ENCODE results near the gene KLHL35.

DNA sequence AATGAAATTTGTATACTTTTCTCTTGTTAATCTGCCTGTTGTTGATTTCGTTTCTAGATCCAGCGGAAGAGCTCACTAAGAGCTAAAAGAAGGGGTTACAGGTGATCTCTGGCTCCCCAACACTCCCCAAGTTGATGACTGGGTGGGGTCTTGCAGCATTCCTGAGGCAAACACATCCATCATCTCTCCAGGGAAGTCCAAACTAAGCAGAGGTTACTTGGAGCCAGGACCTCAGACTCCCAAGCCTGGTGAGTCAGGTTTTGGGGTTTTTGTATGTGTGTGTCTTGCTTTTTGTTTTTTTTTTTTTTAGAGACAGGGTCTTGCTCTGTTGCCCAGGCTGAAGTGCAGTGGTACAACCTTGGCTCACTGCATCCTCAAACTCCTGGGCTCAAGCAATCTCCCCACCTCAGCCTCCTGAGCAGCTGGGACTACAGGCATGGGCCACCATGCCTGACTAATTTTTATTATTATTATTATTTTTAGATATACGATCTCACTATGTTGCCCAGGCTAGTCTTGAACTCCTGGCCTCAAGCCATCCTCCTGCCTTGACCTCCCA, 45.2 kb downstream of the KLHL35 start:
- TF ChIP-seq TAF1 (IDR thresholded peaks at IDR 0.05; ENCODE audit: borderline replicate concordance, insufficient read depth, low read length) (no peak), POLR2AphosphoS5 (IDR thresholded peaks at IDR 0.05; ENCODE audit: low read depth, low read length) (no peak)
- TF ChIP-seq, protein P1, sequence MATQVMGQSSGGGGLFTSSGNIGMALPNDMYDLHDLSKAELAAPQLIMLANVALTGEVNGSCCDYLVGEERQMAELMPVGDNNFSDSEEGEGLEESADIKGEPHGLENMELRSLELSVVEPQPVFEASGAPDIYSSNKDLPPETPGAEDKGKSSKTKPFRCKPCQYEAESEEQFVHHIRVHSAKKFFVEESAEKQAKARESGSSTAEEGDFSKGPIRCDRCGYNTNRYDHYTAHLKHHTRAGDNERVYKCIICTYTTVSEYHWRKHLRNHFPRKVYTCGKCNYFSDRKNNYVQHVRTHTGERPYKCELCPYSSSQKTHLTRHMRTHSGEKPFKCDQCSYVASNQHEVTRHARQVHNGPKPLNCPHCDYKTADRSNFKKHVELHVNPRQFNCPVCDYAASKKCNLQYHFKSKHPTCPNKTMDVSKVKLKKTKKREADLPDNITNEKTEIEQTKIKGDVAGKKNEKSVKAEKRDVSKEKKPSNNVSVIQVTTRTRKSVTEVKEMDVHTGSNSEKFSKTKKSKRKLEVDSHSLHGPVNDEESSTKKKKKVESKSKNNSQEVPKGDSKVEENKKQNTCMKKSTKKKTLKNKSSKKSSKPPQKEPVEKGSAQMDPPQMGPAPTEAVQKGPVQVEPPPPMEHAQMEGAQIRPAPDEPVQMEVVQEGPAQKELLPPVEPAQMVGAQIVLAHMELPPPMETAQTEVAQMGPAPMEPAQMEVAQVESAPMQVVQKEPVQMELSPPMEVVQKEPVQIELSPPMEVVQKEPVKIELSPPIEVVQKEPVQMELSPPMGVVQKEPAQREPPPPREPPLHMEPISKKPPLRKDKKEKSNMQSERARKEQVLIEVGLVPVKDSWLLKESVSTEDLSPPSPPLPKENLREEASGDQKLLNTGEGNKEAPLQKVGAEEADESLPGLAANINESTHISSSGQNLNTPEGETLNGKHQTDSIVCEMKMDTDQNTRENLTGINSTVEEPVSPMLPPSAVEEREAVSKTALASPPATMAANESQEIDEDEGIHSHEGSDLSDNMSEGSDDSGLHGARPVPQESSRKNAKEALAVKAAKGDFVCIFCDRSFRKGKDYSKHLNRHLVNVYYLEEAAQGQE (IDR thresholded peaks at IDR 0.05; ENCODE audit: insufficient read depth in 1 of 2, low read depth in 2 of 2, low read length in 2 of 2): no peak

Data from PFSK-1 (cell line).